Femur (tissue), 1 donor: ENCODE data around the gene MAST1.
A peak's percentile ranks its signal among the peaks of the same experiment; 100 is the strongest.
"Not testable (repeated sequence)": the region's sequence is repeated elsewhere in the genome, so short reads cannot be mapped to it uniquely, and the experiment has no call there.

Source experiments
- DNase-seq: peaks from one replicate; pipeline ENCODE4 v3.0.0-alpha.2; 2017

MAST1 gene

GRCh38 chr19:12801466-12802266 is 36.6 kb upstream of the MAST1 start, which contains the start of the genes PRDX2 and THSD8:
TSS of gene PRDX2 (minus strand) at chr19:12801800. CDS start at chr19:12801261, 539 bp downstream.
TSS of gene THSD8 (plus strand) at chr19:12802069. CDS start at chr19:12802072, 3 bp downstream.
- DNase-seq: peak; percentile 85

- no peak for DNase-seq
Observed at GRCh38 chr19:12802267-12803106, 35.8 kb upstream of the MAST1 start.

GRCh38 chr19:12804051-12804450 is 34.3 kb upstream of the MAST1 start:
- no peak for DNase-seq

- DNase-seq: peak; percentile 94
Observed at GRCh38 chr19:12806242-12807081, 31.9 kb upstream of the MAST1 start, which contains the start of gene RNASEH2A. TSS of gene RNASEH2A (plus strand) at chr19:12806584. CDS start at chr19:12806674, 90 bp downstream.

- no peak for DNase-seq
Observed at GRCh38 chr19:12815088-12815487, 23.2 kb upstream of the MAST1 start.

GRCh38 chr19:12817188-12817587 is 21.1 kb upstream of the MAST1 start:
- not testable (repeated sequence) for DNase-seq

GRCh38 chr19:12817810-12818209 is 20.5 kb upstream of the MAST1 start:
- not testable (repeated sequence) for DNase-seq

GRCh38 chr19:12821761-12822160 is 16.6 kb upstream of the MAST1 start:
- no peak for DNase-seq

GRCh38 chr19:12825254-12826131 is 12.8 kb upstream of the MAST1 start:
- DNase-seq: no peak

- no peak for DNase-seq
Observed at GRCh38 chr19:12828494-12828893, 9.8 kb upstream of the MAST1 start.

GRCh38 chr19:12833418-12833737 is 4.9 kb upstream of the MAST1 start:
- no peak for DNase-seq

- DNase-seq: no peak
Observed at GRCh38 chr19:12833738-12834565, 4.4 kb upstream of the MAST1 start.

- no peak for DNase-seq
Observed at GRCh38 chr19:12834566-12834943, 3.8 kb upstream of the MAST1 start, which contains the start of gene RTBDN. TSS of gene RTBDN (minus strand) at chr19:12834579. CDS start at chr19:12829979, 4,600 bp downstream.

GRCh38 chr19:12834976-12835757 is 3.1 kb upstream of the MAST1 start:
- DNase-seq: peak; percentile 46

- DNase-seq: no peak
Observed at GRCh38 chr19:12836529-12836863, 1.8 kb upstream of the MAST1 start.

GRCh38 chr19:12837225-12837624 is 1.1 kb upstream of the MAST1 start:
- DNase-seq: no peak

GRCh38 chr19:12838886-12839756 is 806 bp downstream of the MAST1 start:
- DNase-seq: no peak

GRCh38 chr19:12840091-12841079 is 2.1 kb downstream of the MAST1 start:
- peak; percentile 56 for DNase-seq
